IMR-90 (cell line): ENCODE results near the gene IQSEC1. TPM values are rescaled to one million over a fixed set of nuclear protein-coding genes. Genes with fewer than 3 reads are reported as not detected.

ENCODE experiments used
- ATAC-seq: fragments of 200-7000 bp; cut with Tn5 transposase; 2 replicates; pipeline ENCODE4 v1.9.1; 2020; ENCODE audit warnings: low read depth, mild to moderate bottlenecking, moderate library complexity
- BruUV-seq: library from RNA; stranded (reverse); fragments of 400-500 nt; replicated peaks from 2 replicates; lab custom pipeline; 2021; lab: Mats Ljungman, UMichigan
- CTCF ChIA-PET: fragments of 300-600 bp; formaldehyde crosslinking; extraction: SDS; loops from one replicate; lab custom pipeline; 2021; ENCODE audit warnings: antibody characterized with exemption; lab: Yijun Ruan, JAX
- POLR2A ChIA-PET: fragments of 300-600 bp; sonication (Branson Sonifier 250); formaldehyde crosslinking; loops from one replicate; lab custom pipeline; 2022; ENCODE audit warnings: antibody characterized with exemption; ENCODE audit not compliant: unreplicated experiment; lab: Charles Lee
- DNase-seq: peaks from one replicate; pipeline ENCODE4 v3.0.0; 2013
- H2AFZ ChIP-seq: replicated peaks from 2 replicates; pipeline ENCODE3; 2013; ENCODE audit warnings: low read length, mild to moderate bottlenecking; ENCODE audit not compliant: poor library complexity
- H2AK5ac ChIP-seq: 2 replicates; pipeline ENCODE4 v1.6.1; 2013; ENCODE audit warnings: low read depth, low read length, inconsistent platforms
- H2AK9ac ChIP-seq: replicated peaks from 2 replicates; pipeline ENCODE3; 2013; ENCODE audit warnings: mild to moderate bottlenecking, low read depth, low read length, moderate library complexity; ENCODE audit not compliant: poor library complexity
- H2BK120ac ChIP-seq: 2 replicates; pipeline ENCODE4 v1.6.1; 2013; ENCODE audit warnings: low read depth, low read length, inconsistent platforms
- H2BK15ac ChIP-seq: 3 replicates; pipeline ENCODE4 v1.6.1; 2013; ENCODE audit warnings: low read depth, low read length, inconsistent platforms
- H2BK20ac ChIP-seq: 2 replicates; pipeline ENCODE4 v1.6.1; 2013; ENCODE audit warnings: low read depth, mild to moderate bottlenecking, inconsistent platforms, low read length, moderate library complexity
- H2BK5ac ChIP-seq: 2 replicates; pipeline ENCODE4 v1.6.1; 2013; ENCODE audit warnings: mild to moderate bottlenecking, low read depth, low read length, inconsistent platforms; ENCODE audit not compliant: poor library complexity, severe bottlenecking
- H3K14ac ChIP-seq: replicated peaks from 2 replicates; pipeline ENCODE4 v1.6.1; 2013; ENCODE audit warnings: low read depth, low read length, inconsistent platforms
- H3K18ac ChIP-seq: 2 replicates; pipeline ENCODE4 v1.6.1; 2013; ENCODE audit warnings: low read depth, low read length, control low read depth
- H3K23ac ChIP-seq: 2 replicates; pipeline ENCODE4 v1.6.1; 2013; ENCODE audit warnings: low read depth, low read length, inconsistent platforms
- H3K27ac ChIP-seq: 2 replicates; pipeline ENCODE4 v1.5.1; 2013; ENCODE audit warnings: mild to moderate bottlenecking, control low read depth, low read length; ENCODE audit not compliant: insufficient read depth
- H3K27me3 ChIP-seq: 2 replicates; pipeline ENCODE4 v1.6.1; 2013; ENCODE audit warnings: low read length; ENCODE audit not compliant: control insufficient read depth, insufficient read depth
- H3K36me3 ChIP-seq: 2 replicates; pipeline ENCODE4 v1.6.1; 2013; ENCODE audit warnings: low read length, mixed read lengths; ENCODE audit not compliant: control insufficient read depth, insufficient read depth
- H3K4ac ChIP-seq: 2 replicates; pipeline ENCODE4 v1.6.1; 2013; ENCODE audit warnings: low read depth, low read length, inconsistent platforms
- H3K4me1 ChIP-seq: 2 replicates; pipeline ENCODE4 v1.6.1; 2013; ENCODE audit warnings: low read length, mixed read lengths; ENCODE audit not compliant: control insufficient read depth, insufficient read depth
- H3K4me2 ChIP-seq: 2 replicates; pipeline ENCODE4 v1.6.1; 2013; ENCODE audit warnings: low read depth, mild to moderate bottlenecking, control low read depth, low read length, moderate library complexity
- H3K4me3 ChIP-seq: 2 replicates; pipeline ENCODE4 v1.5.1; 2013; ENCODE audit warnings: low read depth, mild to moderate bottlenecking, control low read depth, low read length, moderate library complexity; ENCODE audit not compliant: insufficient read depth
- H3K56ac ChIP-seq: 2 replicates; pipeline ENCODE4 v1.6.1; 2013; ENCODE audit warnings: low read length, inconsistent platforms; ENCODE audit not compliant: insufficient read depth; ENCODE audit errors: extremely low read depth
- H3K79me1 ChIP-seq, 2 experiments: 2 replicates each; pipeline ENCODE4 v1.6.1; 2013; ENCODE audit warnings: low read length in 2 of 2, inconsistent platforms in 1 of 2, low read depth in 1 of 2
- H3K9ac ChIP-seq: 2 replicates; pipeline ENCODE4 v1.6.1; 2013; ENCODE audit warnings: low read depth, low read length, control low read depth
- H3K9me1 ChIP-seq: 2 replicates; pipeline ENCODE4 v1.6.1; 2013; ENCODE audit warnings: low read length, inconsistent platforms; ENCODE audit not compliant: insufficient read depth
- H3K9me3 ChIP-seq: 2 replicates; pipeline ENCODE4 v1.6.1; 2013; ENCODE audit warnings: low read length; ENCODE audit not compliant: control insufficient read depth, insufficient read depth
- H4K20me1 ChIP-seq: 2 replicates; pipeline ENCODE4 v1.6.1; 2013; ENCODE audit warnings: low read length, inconsistent platforms; ENCODE audit not compliant: insufficient read depth
- H4K5ac ChIP-seq: 2 replicates; pipeline ENCODE4 v1.6.1; 2013; ENCODE audit warnings: mild to moderate bottlenecking, low read depth, low read length, control low read depth
- H4K8ac ChIP-seq, 2 experiments: 2 replicates each; pipeline ENCODE4 v1.6.1; 2013; ENCODE audit warnings: low read depth in 2 of 2, low read length in 2 of 2, control low read depth in 1 of 2, inconsistent platforms in 1 of 2
- H4K91ac ChIP-seq: 2 replicates; pipeline ENCODE4 v1.6.1; 2013; ENCODE audit warnings: low read depth, low read length, inconsistent platforms; ENCODE audit not compliant: insufficient read depth
- BHLHE40 ChIP-seq: fragments of 150-350 bp; IDR thresholded peaks from 2 replicates; pipeline ENCODE4 v1.6.1; 2016; ENCODE audit warnings: mild to moderate bottlenecking, low read depth, low read length
- MXI1 ChIP-seq: IDR thresholded peaks from 2 replicates; pipeline ENCODE4 v1.6.1; 2012; ENCODE audit warnings: low read depth, mild to moderate bottlenecking, low read length, moderate library complexity, borderline replicate concordance
- whole genome bisulfite sequencing, 2 experiments: methylation state at CpG; one replicate each; pipeline versions ENCODE4 v1.1.5 to v1.1.7; 2013; ENCODE audit warnings: missing lambda C conversion rate in 2 of 2; ENCODE audit not compliant: insufficient read length in 1 of 2; ENCODE audit errors: extremely low coverage in 2 of 2; 5-methylcytosine and 5-hydroxymethylcytosine counted together
- dilution Hi-C: fragments of 300-500 bp; cut with HindIII; formaldehyde crosslinking; loops from one replicate; pipeline ENCODE4 v1.14.3; 2018; ENCODE audit warnings: low sequenced_read_pairs; ENCODE audit not compliant: unreplicated experiment
- in situ Hi-C: fragments of 300-500 bp; cut with MboI; formaldehyde crosslinking; loops from 3 replicates; pipeline ENCODE4 v1.14.3; 2019; ENCODE audit warnings: low sequenced_read_pairs, inconsistent platforms, mixed read lengths
- intact Hi-C: fragments of 100-400 bp; cut with micrococcal nuclease; formaldehyde crosslinking; loops from 2 replicates; pipeline ENCODE4 v1.10.0; 2022
- polyA plus RNA-seq, 3 experiments: library from polyadenylated mRNA; depleted of rRNA; stranded (reverse); fragments of >200 nt; gene quantifications; 2 replicates each; pipeline ENCODE4 v1.2.3, GENCODE V29; 2012; ENCODE audit warnings: low replicate concordance in 1 of 3
- total RNA-seq: library from RNA; depleted of rRNA; stranded (reverse); fragments of >200 nt; gene quantifications from 2 replicates; pipeline ENCODE4 v1.2.3, GENCODE V29; 2012
- TF ChIP-seq, protein P1 (sequence below): fragments of 150-350 bp; IDR thresholded peaks from 2 replicates; pipeline ENCODE4 v1.6.1; 2017; ENCODE audit warnings: mild to moderate bottlenecking, antibody characterized with exemption, low read length, low read depth

IQSEC1 gene
- total and polyA plus RNA-seq, 2 of the 4 experiments (the other 2 are of a cell fraction) = 5.9 to 11.9 TPM

DNA sequence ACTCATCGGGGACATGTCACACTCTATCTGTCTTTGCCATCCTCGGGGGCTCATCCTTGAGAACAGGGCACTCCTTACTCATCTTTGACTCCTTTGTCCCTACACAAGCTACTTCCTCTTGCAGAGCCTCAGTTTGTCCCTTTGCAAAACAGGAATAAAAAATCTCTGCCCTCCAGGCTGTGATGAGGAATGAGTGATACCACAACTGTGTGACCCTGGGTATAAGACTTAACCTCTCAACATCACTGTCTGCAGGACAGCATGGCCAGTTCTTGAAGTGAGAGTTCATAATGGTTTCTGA is 48.5 kb downstream of the IQSEC1 start:
- ATAC-seq (no peak; the same call in 1 of the 2 replicates), DNase-seq (no peak)
- TF ChIP-seq BHLHE40 (no peak), MXI1 (no peak)
- TF ChIP-seq, protein P1, sequence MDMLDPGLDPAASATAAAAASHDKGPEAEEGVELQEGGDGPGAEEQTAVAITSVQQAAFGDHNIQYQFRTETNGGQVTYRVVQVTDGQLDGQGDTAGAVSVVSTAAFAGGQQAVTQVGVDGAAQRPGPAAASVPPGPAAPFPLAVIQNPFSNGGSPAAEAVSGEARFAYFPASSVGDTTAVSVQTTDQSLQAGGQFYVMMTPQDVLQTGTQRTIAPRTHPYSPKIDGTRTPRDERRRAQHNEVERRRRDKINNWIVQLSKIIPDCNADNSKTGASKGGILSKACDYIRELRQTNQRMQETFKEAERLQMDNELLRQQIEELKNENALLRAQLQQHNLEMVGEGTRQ = no peak
- Histone ChIP-seq H3K14ac (no peak overlapping the region), H4K8ac (no peak overlapping the region), H2AK5ac (no peak overlapping the region; the same call in none of the 2 replicates), H4K5ac (no peak overlapping the region), H3K56ac (no peak overlapping the region), H3K4me1 (peaks cover 19% of the 10 kb centered on the region), H2AFZ (peak overlapping the region; percentile 50), H3K4me2 (no peak overlapping the region), H3K27me3 (peaks cover 6% of the 10 kb centered on the region; the same call in 1 of the 2 replicates), H3K27ac (no peak overlapping the region), H3K9ac (no peak overlapping the region), H2BK120ac (no peak overlapping the region), H4K91ac (no peak overlapping the region), H3K18ac (no peak overlapping the region), H2BK5ac (no peak overlapping the region), H2AK9ac (peak overlapping the region; percentile 23), H4K20me1 (0 out of 2 replicates have a peak, but pooled peaks cover 3% of the 10 kb centered on the region), H3K9me1 (peaks cover 10% of the 10 kb centered on the region; the same call in 1 of the 2 replicates), H3K36me3 (no peaks in the 10 kb centered on the region), H3K79me1 (no peaks in the 10 kb centered on the region), H3K23ac (no peak overlapping the region), H3K4me3 (no peak overlapping the region), H3K4ac (no peak overlapping the region), H3K9me3 (no peaks in the 10 kb centered on the region), H2BK15ac (no peak overlapping the region; the same call in 2 of the 3 replicates), H2BK20ac (no peak overlapping the region)
- dilution Hi-C loops = no loop called here
- ChIA-PET POLR2A (no interaction called here), CTCF (no interaction called here)
- 100% methylated on average over 1 of the region's 2 CpGs; no CpG with 5 or more reads in 1 of the 2 experiments for WGBS, 2 experiments
- no TSS peak for BruUV-seq
- in situ Hi-C loops = no loop called here
- intact Hi-C loops = no loop called here
